Esophagus muscularis mucosa (tissue), 4 donors: ENCODE measurements around the gene CXADR. TPM values are rescaled to one million over a fixed set of nuclear protein-coding genes. Genes with fewer than 3 reads are reported as not detected.

ENCODE experiments used
- DNase-seq: peaks from one replicate; pipeline ENCODE4 v3.0.0-alpha.2; 2017; ENCODE audit errors: extremely low spot score
- H3K27ac ChIP-seq, 4 donors: fragments of 200-600 bp; sonication (generic); replicated peaks in 1 of 4; 1 replicate in 3 of 4; 2 replicates in 1 of 4; pipeline ENCODE4 v1.5.1; 2016 to 2019; ENCODE audit warnings: mild to moderate bottlenecking in 1 of 4
- H3K27me3 ChIP-seq, 4 donors: fragments of 200-600 bp; sonication (generic); one replicate each; pipeline versions ENCODE4 v1.5.1 to v1.6.0; 2016 to 2019
- H3K36me3 ChIP-seq, 4 donors: fragments of 200-600 bp; sonication (generic); one replicate each; pipeline ENCODE4 v1.5.1; 2016 to 2019
- H3K4me1 ChIP-seq, 4 donors: fragments of 200-600 bp; sonication (generic); one replicate each; pipeline ENCODE4 v1.5.1; 2016 to 2019
- H3K4me3 ChIP-seq, 4 donors: fragments of 200-600 bp; sonication (generic); 1 replicate in 2 of 4; 2 replicates in 2 of 4; pipeline ENCODE4 v1.5.1; 2016 to 2019; ENCODE audit warnings: mild to moderate bottlenecking in 4 of 4, moderate library complexity in 1 of 4
- H3K9me3 ChIP-seq, 4 donors: fragments of 200-600 bp; sonication (generic); 1 replicate in 3 of 4; 2 replicates in 1 of 4; pipeline ENCODE4 v1.5.1; 2016 to 2019
- EP300 ChIP-seq: sonication (generic); formaldehyde crosslinking; IDR thresholded peaks from one replicate; pipeline ENCODE4 v1.6.1; 2017; ENCODE audit warnings: antibody characterized with exemption
- POLR2A ChIP-seq: fragments of 450-650 bp; IDR thresholded peaks from one replicate; pipeline ENCODE4 v1.6.1; 2017; ENCODE audit warnings: antibody characterized with exemption, moderate library complexity, mild to moderate bottlenecking, low read depth
- POLR2AphosphoS5 ChIP-seq, 2 donors: sonication (generic); formaldehyde crosslinking; IDR thresholded peaks; one replicate each; pipeline ENCODE4 v1.6.1; 2017; ENCODE audit warnings: antibody characterized with exemption in 2 of 2
- WGBS: methylation state at CpG from one replicate; pipeline ENCODE4 v1.1.5; 2018; 5-methylcytosine and 5-hydroxymethylcytosine counted together
- intact Hi-C: fragments of 100-400 bp; cut with DNase I; formaldehyde crosslinking; loops from one replicate; pipeline ENCODE4 v1.15.1; 2023
- total RNA-seq, 4 donors: library from RNA; depleted of rRNA; stranded (reverse); fragments of >200 nt; gene quantifications; one replicate each; pipeline versions ENCODE4 v1.1.0 to v1.2.1, GENCODE V29; 2016
- TF ChIP-seq, protein P1 (sequence below), 3 experiments: fragments of 200-600 bp in 2 of 3; fragments of 450-650 bp in 1 of 3; sonication (generic) in 2 of 3; IDR thresholded peaks; one replicate each; pipeline ENCODE4 v1.5.1; 2017 to 2019; ENCODE audit warnings: antibody characterized with exemption in 3 of 3, mild to moderate bottlenecking in 2 of 3, moderate library complexity in 1 of 3

Gene CXADR
- total RNA-seq, 4 donors from 2014 or later = 0.33 to 1.4 (median 0.82) TPM

- Histone ChIP-seq H3K9me3 (no peaks in the 10 kb centered on the region), H3K27ac (no peak overlapping the region), H3K36me3 (no peaks in the 10 kb centered on the region), H3K27me3 (no peaks in the 10 kb centered on the region), H3K4me3 (no peak overlapping the region), H3K4me1 (peaks cover 0 to 6% (median 0%) of the 10 kb centered on the region in 4 donors)
- TF ChIP-seq POLR2A (no peak), POLR2AphosphoS5 (IDR thresholded peaks at IDR 0.05) (no peak), EP300 (no peak)
- TF ChIP-seq, protein P1, sequence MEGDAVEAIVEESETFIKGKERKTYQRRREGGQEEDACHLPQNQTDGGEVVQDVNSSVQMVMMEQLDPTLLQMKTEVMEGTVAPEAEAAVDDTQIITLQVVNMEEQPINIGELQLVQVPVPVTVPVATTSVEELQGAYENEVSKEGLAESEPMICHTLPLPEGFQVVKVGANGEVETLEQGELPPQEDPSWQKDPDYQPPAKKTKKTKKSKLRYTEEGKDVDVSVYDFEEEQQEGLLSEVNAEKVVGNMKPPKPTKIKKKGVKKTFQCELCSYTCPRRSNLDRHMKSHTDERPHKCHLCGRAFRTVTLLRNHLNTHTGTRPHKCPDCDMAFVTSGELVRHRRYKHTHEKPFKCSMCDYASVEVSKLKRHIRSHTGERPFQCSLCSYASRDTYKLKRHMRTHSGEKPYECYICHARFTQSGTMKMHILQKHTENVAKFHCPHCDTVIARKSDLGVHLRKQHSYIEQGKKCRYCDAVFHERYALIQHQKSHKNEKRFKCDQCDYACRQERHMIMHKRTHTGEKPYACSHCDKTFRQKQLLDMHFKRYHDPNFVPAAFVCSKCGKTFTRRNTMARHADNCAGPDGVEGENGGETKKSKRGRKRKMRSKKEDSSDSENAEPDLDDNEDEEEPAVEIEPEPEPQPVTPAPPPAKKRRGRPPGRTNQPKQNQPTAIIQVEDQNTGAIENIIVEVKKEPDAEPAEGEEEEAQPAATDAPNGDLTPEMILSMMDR (IDR thresholded peaks at IDR 0.05) = no peak
- intact Hi-C loops = no loop called here
- DNase-seq = no peak
- WGBS = 77% methylated on average over 3 of the region's 3 CpGs
Measured at GRCh38 chr21:17532292-17532691, 19.4 kb downstream of the CXADR start.

GRCh38 chr21:17536381-17536780, 23.5 kb downstream of the CXADR start:
- Histone ChIP-seq H3K4me1 (peaks cover 0 to 6% (median 0%) of the 10 kb centered on the region in 4 donors), H3K9me3 (no peaks in the 10 kb centered on the region), H3K4me3 (no peak overlapping the region), H3K36me3 (no peaks in the 10 kb centered on the region), H3K27me3 (no peaks in the 10 kb centered on the region), H3K27ac (no peak overlapping the region)
- no peak for DNase-seq
- intact Hi-C loops = no loop called here
- TF ChIP-seq, protein P1 (IDR thresholded peaks at IDR 0.05) = no peak
- no peak for TF ChIP-seq POLR2A
- TF ChIP-seq POLR2AphosphoS5 (IDR thresholded peaks at IDR 0.05) = no peak
- no peak for TF ChIP-seq EP300
- 86% methylated on average over 3 of the region's 3 CpGs for WGBS

GRCh38 chr21:17537299-17537698, 24.5 kb downstream of the CXADR start:
- Histone ChIP-seq H3K4me3 (no peak overlapping the region), H3K36me3 (no peaks in the 10 kb centered on the region), H3K9me3 (no peaks in the 10 kb centered on the region), H3K27me3 (no peaks in the 10 kb centered on the region), H3K27ac (no peak overlapping the region), H3K4me1 (peaks cover 1 to 6% (median 3%) of the 10 kb centered on the region in 4 donors)
- TF ChIP-seq POLR2A (no peak), EP300 (no peak), POLR2AphosphoS5 (IDR thresholded peaks at IDR 0.05) (no peak)
- TF ChIP-seq, protein P1 (IDR thresholded peaks at IDR 0.05) = no peak
- no peak for DNase-seq
- intact Hi-C loops = no loop called here
- WGBS = 81% methylated on average over 2 of the region's 2 CpGs

DNA sequence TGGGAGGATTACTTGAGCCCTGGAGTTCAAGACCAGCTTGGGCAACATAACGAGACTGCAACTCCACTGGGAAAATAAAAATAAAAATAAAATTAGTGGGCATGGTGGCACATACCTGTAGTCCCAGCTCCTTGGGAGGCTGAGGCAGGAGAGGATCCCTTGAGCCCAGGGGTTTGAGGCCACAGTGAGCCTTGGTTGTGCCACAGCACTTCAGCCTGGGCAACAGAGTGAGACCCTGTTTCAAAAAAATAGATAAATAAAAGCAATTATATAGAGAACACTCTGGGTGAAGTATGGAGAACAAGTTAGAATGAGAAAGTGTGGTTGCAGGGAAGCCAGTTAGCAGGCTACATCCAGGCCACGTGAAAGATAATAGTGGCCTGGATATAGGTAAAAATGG, 25.7 kb downstream of the CXADR start:
- H3K27ac ChIP-seq = no peak overlapping the region
- DNase-seq = no peak
- peaks cover 6 to 9% (median 8%) of the 10 kb centered on the region in 4 donors for H3K4me1 ChIP-seq
- intact Hi-C loops = no loop called here
- TF ChIP-seq, protein P1 (IDR thresholded peaks at IDR 0.05) = no peak
- TF ChIP-seq EP300 (no peak), POLR2A (no peak), POLR2AphosphoS5 (IDR thresholded peaks at IDR 0.05) (no peak)
- no peaks in the 10 kb centered on the region for H3K9me3 ChIP-seq
- H3K4me3 ChIP-seq = no peak overlapping the region
- no peaks in the 10 kb centered on the region for H3K27me3 ChIP-seq
- WGBS = 94% methylated on average over 2 of the region's 2 CpGs
- H3K36me3 ChIP-seq = no peaks in the 10 kb centered on the region

DNA sequence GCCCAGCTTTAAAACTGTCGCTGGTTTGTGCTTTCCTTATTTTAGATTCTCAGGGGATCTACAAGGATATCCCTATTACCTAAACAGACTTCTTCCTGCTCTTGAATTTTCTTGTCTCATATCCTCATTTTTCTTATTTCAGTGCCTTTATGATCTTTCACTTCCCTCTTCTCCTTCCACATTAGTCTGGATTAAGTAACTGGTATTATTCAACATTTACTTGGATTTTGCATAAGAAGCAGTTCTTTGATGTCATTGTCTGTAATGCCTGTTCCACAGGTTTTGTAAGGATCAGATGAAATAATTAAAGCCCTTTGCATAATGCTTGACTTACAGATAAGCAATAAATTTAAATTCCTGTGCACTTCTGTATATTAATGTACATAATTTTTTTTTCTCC, 26.5 kb downstream of the CXADR start:
- no peaks in the 10 kb centered on the region for H3K27me3 ChIP-seq
- H3K36me3 ChIP-seq = no peaks in the 10 kb centered on the region
- WGBS = 68% methylated on average over 1 of the region's 1 CpG
- no peak overlapping the region for H3K27ac ChIP-seq
- H3K4me1 ChIP-seq = peaks cover 6 to 9% (median 8%) of the 10 kb centered on the region in 4 donors
- intact Hi-C loops = no loop called here
- no peak overlapping the region for H3K4me3 ChIP-seq
- no peak for DNase-seq
- TF ChIP-seq EP300 = no peak
- TF ChIP-seq, protein P1 (IDR thresholded peaks at IDR 0.05) = no peak
- no peak for TF ChIP-seq POLR2A
- no peaks in the 10 kb centered on the region for H3K9me3 ChIP-seq
